Activated T-helper 1 cell treated with Interleukin-2 at 50 U/mL for 16 hours (primary cell): ENCODE data around the gene NFKB1.

ENCODE experiments used
- DNase-seq: peaks from one replicate; pipeline ENCODE4 v3.0.0-alpha.2; 2020; ENCODE audit warnings: low read depth

The NFKB1 gene

DNA sequence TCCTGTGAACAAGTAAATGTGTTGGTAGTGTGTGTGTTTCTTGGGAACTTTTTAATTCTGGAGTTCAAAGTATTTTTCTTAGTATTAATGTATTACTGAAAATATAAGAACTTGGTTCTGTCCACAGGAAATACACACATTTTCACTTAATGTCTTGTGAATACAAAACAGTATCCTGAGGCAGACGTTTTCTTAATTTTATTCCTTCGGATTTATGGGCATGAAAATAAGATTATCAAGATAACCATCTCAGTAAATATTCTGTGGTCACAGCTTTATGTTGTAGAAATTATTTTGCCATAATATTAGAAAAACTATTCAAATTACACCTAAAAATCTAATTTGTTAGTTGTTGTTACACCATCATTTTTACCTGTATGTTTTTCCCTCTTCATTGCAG is 29.8 kb downstream of the NFKB1 start:
- DNase-seq, result no peak

- no peak for DNase-seq
Observed at GRCh38 chr4:102531462-102531861, 30.3 kb downstream of the NFKB1 start.

DNA sequence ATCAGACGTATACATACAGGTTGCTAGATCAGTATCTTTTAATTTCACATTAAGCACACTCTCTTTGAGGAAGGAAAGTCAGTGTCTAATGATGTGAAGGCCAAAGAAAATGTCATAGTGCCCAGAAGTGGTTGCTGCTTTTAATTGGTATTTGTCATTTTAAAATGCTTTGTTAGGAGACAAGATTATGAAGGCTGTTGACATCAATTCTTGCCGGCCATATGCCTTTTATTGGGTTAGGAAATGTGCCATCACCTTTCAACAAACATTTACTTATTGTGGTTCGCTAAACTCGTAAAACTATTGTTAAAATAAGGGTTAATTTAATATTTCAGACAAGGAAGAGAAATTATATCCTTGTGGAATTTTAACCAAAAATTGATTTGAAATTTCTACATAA is 32.2 kb downstream of the NFKB1 start:
- no peak for DNase-seq

GRCh38 chr4:102533904-102534303 is 32.7 kb downstream of the NFKB1 start:
- DNase-seq, result no peak

DNA sequence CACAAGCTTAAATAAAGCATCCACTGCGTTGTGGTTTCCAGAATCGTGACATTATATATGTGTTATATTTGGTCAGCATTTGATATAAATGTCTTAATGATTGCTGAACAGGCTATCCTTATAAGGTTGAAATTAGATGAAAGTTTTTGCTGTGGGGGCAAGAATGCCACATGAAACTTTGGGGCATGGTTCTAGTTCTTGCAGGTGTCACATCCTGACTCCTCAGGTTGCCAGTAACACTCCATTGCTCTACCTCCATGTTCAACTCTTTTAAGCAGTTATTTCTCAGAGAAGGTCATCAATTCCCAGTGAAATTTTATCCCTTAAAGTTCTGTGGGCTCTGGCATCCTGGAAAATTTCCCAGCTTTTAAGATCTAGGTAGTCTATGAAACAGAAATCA is 33.7 kb downstream of the NFKB1 start:
- DNase-seq, result no peak

DNA sequence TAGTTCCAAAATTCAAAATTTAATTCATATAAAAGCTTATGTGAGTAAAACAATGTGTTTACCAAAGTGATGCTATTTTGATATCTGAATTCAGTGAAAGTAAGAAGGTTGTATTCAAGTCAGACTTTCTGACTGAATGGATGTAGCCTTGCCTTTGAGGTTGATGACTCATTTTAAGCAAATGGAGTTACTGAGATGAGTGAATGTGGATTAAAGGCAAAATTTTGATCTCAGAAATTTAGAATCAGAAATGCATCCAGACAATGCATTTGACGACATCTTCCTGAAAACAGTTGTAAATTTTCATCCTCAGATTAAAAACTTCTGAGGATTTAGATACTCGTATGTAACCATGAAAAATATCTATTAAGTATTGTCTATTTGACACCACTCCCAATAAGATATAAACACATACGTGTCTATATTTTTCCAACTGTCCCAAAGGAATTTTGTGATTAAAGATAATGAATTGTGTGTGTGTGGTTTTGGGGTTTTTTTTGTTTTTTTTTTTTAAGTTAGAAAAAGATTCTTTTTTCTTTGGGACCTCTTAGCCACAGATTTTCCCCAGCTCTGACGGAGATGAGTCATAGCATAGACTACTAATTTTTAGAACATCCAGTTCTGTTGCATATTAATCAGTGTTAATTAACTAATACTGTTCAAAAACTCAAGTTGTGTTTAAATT is 34.4 kb downstream of the NFKB1 start:
- no peak for DNase-seq

- no peak for DNase-seq
Observed at GRCh38 chr4:102536768-102537167, 35.6 kb downstream of the NFKB1 start.

- DNase-seq, result no peak
Observed at GRCh38 chr4:102537269-102537668, 36.1 kb downstream of the NFKB1 start.

GRCh38 chr4:102541697-102542096 is 40.5 kb downstream of the NFKB1 start:
- DNase-seq, result no peak

- DNase-seq, result no peak
Observed at GRCh38 chr4:102543030-102543928, 42.1 kb downstream of the NFKB1 start.

DNA sequence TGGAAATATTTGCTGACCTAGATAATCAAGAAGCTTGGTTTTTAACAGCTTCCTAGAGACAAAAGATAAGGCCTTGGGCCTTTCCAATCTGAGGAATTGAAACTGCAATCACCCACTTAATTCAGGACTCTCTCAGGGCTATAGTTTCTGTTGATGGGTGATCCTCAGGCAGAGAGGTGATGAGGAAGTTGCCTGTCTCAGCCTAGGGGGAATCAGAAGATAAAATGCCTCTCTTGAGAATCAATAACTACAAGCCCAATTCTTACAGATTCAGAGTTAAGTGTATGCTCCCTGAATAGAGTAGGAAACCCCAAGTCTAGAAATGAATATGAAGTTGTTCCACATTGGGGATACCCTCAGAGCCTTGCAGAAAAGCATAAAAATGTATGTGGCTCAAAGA is 45.5 kb downstream of the NFKB1 start:
- no peak for DNase-seq

DNA sequence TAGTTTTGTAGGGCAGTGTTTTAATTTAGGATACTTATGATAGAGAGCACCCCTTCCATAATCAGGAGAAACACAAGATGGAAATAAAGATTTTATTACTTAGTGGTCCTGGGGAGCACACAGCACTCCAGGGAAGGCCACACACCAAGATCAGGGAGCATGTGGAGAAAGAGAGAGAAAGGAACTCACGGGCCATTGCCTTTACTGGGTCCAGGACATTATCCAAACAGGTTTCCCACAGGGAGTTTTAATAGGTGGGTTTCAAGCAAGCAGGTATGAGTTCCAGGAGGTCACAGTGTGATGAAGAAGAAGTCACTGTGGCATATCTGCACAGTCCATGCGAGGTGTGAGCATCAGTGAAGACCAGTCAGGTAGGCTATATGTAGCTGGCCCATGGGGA is 46.8 kb downstream of the NFKB1 start:
- DNase-seq, result no peak

GRCh38 chr4:102551958-102552565 is 50.9 kb downstream of the NFKB1 start:
- no peak for DNase-seq

DNA sequence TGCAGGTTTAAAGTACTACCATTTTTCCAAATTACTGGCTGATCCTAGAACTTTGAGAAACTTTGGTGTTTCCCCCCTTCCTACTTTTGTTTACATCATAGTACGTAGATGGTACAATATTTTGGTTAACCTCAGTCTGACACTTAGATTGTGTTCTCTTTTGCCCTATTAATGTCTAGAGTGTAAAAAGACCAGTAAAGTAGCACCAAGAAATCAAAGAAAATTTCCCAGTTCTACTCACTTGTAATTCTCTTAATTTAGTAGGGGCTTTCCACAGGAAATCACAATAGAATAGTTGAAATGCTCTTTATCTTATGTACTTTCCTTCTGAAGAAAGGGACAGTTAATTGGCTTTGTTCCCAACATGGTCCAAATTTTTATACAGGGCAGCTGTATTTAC is 51.6 kb downstream of the NFKB1 start:
- no peak for DNase-seq

DNA sequence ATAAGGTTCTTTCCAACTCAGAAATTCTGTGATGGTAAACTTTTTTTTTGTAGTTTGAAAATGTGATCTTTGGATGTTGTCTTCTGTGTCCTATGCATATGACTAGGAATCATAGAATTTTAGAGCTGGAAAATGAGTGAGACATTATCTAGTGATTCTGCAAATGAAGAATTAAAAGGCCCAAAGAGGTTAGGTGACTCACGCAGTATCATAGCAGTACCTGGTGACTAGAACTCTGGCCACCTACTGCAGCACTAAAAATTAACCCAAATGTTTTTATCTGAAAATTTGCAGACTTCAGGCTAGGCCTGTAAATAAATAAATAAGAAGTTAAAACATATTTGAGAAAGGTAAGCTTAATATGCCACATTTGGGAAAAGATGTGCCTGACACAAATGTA is 52.8 kb downstream of the NFKB1 start:
- no peak for DNase-seq

GRCh38 chr4:102554482-102554881 is 53.3 kb downstream of the NFKB1 start:
- DNase-seq, result no peak

GRCh38 chr4:102554992-102555391 is 53.8 kb downstream of the NFKB1 start:
- DNase-seq, result no peak

DNA sequence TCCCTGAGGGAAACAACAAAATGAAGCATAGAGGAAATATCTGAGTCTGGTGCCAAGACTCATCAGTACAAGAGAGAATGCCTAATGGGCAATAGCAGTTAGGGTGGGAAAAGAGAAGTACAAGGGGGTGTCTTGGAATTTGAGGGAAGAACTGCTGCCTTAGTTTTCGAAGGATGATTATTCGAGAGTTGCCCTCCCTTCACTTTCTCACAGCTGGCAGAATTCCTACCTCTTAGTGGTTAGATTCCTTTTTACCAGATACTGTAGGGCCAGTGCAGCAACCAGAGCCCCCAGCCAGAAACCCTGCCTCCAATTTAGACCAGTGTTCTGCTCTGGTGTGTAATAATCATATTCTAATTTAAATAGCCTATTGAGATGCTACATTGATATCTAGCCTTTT is 56.5 kb downstream of the NFKB1 start:
- DNase-seq, result no peak

- no peak for DNase-seq
Observed at GRCh38 chr4:102560115-102560514, 59.0 kb downstream of the NFKB1 start.

DNA sequence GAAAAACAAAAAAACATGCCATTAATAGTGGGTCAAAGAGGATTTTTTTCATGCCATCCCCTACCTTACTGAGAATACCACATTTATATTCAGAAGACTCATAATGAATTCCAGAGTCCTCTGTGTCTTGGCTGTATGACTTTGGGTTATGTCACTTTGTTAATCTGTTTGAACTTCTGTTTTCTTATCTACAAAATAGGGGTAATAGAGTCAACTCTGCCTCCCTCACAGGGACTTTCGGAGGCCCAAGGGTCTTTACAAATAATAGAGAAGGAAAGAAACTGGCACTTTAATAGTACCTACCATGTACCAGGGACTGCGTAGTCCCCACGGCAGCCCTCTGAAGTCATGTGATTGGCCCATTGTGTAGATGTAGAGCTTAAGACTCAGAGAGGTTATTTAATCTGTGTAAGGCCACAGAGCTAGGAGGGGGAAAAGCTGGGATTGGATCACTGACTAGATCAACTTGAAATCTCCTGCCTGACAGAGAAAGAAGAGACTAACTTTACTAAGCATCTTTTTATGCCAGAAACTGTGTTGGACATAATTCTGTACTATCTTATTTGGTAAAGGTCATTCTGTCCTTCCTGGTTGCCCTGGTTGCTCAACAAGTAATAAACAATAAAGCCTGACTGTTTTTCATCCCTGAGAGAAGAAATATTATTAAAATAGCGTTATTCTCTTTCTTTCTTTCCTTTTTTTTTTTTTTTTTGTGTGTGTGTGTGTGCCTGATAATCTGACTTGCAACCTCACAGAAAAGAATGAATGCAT is 59.6 kb downstream of the NFKB1 start:
- DNase-seq, result no peak

DNA sequence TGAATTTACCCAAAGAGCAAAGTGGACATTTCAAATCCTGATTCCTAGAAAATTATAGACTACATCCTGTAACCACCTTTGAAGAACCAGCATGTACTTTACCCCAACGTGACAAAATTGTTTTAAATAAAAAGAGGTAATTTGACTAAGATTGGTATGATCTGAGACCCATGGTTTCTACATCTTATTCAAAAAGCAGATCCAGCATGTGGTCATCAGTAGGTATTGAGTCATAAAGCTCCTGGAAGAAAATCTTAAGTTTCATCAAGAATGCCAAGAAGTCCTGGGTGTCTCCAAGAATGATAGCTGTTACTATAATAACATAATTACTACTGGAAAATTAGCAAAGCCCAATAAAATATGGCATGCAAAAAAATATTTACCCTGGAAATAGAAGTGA is 61.8 kb downstream of the NFKB1 start:
- no peak for DNase-seq

DNA sequence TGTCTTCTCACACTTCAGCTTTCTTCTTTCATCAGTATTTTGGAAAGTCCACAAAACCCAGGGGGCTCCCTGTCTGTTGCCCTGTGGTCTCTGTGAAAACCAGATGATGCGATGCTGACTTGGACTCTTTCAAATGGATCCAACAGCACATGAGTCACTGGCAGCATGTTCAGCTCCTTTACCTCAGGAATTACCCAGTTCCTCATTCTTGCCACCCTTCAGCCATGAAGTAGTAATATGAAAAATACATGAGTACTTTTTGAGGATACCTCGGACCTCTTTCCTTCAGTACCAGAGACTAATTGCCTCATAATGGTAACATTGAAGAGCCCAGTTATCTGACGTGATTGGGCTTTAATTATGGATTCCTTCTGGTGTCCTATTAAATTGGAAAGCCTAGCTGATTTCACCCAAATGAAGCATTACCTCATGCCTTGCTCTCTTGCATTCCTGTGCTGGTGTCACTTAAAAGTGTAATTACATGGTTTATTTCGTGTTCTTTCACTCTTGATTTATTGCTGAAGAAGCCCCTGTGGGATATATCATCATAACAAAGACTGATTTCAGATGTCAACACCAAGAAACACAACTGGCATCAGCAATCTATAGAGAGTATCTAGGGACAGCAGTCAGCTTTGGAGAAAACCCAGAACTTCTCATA is 63.4 kb downstream of the NFKB1 start:
- no peak for DNase-seq
